CD14-positive monocyte (primary cell): Measurements from ENCODE around the gene POLR3GL. TPM values are rescaled to one million over a fixed set of nuclear protein-coding genes. Genes with fewer than 3 reads are reported as not detected.

Source experiments
- DNase-seq, 3 donors: peaks; one replicate each; pipeline ENCODE4 v3.0.0-alpha.2; 2011 to 2022
- H2AFZ ChIP-seq: 2 replicates; pipeline ENCODE4 v1.6.0; 2012; ENCODE audit warnings: mild to moderate bottlenecking, low read depth, low read length, inconsistent platforms; ENCODE audit not compliant: insufficient read depth, poor library complexity, severe bottlenecking
- H3K27ac ChIP-seq, 2 donors: 1 replicate in 1 of 2; 2 replicates in 1 of 2; pipeline ENCODE4 v1.5.1; 2012 to 2013; ENCODE audit warnings: low read length in 2 of 2, control low read depth in 1 of 2, inconsistent platforms in 1 of 2, low read depth in 1 of 2, mild to moderate bottlenecking in 1 of 2
- H3K27me3 ChIP-seq, 2 donors: one replicate each; pipeline versions ENCODE4 v1.6.0 to v1.6.1; 2011 to 2013; ENCODE audit warnings: low read length in 2 of 2; ENCODE audit not compliant: control insufficient read depth in 2 of 2, insufficient read depth in 2 of 2
- H3K36me3 ChIP-seq, 2 donors: replicated peaks in 1 of 2; 1 replicate in 1 of 2; 2 replicates in 1 of 2; pipeline versions ENCODE4 v1.5.1 to v1.6.1; 2012 to 2013; ENCODE audit warnings: low read length in 2 of 2, control low read depth in 1 of 2, inconsistent platforms in 1 of 2, mild to moderate bottlenecking in 1 of 2; ENCODE audit not compliant: insufficient read depth in 2 of 2, control insufficient read depth in 1 of 2
- H3K4me1 ChIP-seq, 2 donors: 1 replicate in 1 of 2; 2 replicates in 1 of 2; pipeline versions ENCODE4 v1.5.1 to v1.6.1; 2012 to 2013; ENCODE audit warnings: low read length in 2 of 2, control low read depth in 1 of 2, inconsistent platforms in 1 of 2, mild to moderate bottlenecking in 1 of 2, moderate library complexity in 1 of 2; ENCODE audit not compliant: insufficient read depth in 2 of 2, control insufficient read depth in 1 of 2
- H3K4me2 ChIP-seq: replicated peaks from 2 replicates; pipeline ENCODE3; 2012; ENCODE audit warnings: low read length, moderate library complexity, mild to moderate bottlenecking; ENCODE audit not compliant: poor library complexity, severe bottlenecking; ENCODE audit errors: extremely low read depth
- H3K4me3 ChIP-seq, 3 experiments: fragments of 200-600 bp in 1 of 3; sonication (generic) in 1 of 3; replicated peaks in 1 of 3; 1 replicate in 2 of 3; 2 replicates in 1 of 3; pipeline ENCODE4 v1.5.1; 2011 to 2013; ENCODE audit warnings: low read length in 3 of 3, mild to moderate bottlenecking in 3 of 3, control low read depth in 2 of 3, low read depth in 2 of 3, inconsistent platforms in 1 of 3, moderate library complexity in 1 of 3
- H3K79me2 ChIP-seq: 2 replicates; pipeline ENCODE4 v1.6.0; 2012; ENCODE audit warnings: mild to moderate bottlenecking, control low read depth, inconsistent platforms, low read length, moderate library complexity; ENCODE audit not compliant: insufficient read depth
- H3K9ac ChIP-seq: 2 replicates; pipeline ENCODE4 v1.6.0; 2017; ENCODE audit warnings: low read length, mild to moderate bottlenecking; ENCODE audit not compliant: insufficient read depth, poor library complexity, severe bottlenecking
- H3K9me3 ChIP-seq, 2 donors: replicated peaks in 1 of 2; 1 replicate in 1 of 2; 2 replicates in 1 of 2; pipeline versions ENCODE4 v1.5.1 to v1.6.1; 2012 to 2013; ENCODE audit warnings: low read length in 2 of 2, control low read depth in 1 of 2; ENCODE audit not compliant: control insufficient read depth in 1 of 2, insufficient read depth in 1 of 2
- H4K20me1 ChIP-seq: 2 replicates; pipeline ENCODE4 v1.6.0; 2012; ENCODE audit warnings: mild to moderate bottlenecking, low read length, control low read depth, moderate library complexity; ENCODE audit not compliant: insufficient read depth
- H3K27ac Mint-ChIP-seq, 7 donors: one replicate each; pipeline ENCODE4 v1.8.0; 2020; ENCODE audit warnings: mild to moderate bottlenecking in 7 of 7, mixed read lengths in 7 of 7, moderate library complexity in 6 of 7, inconsistent platforms in 2 of 7
- H3K27me3 Mint-ChIP-seq, 3 donors: one replicate each; pipeline ENCODE4 v1.8.0; 2021 to 2022; ENCODE audit warnings: low read depth in 3 of 3, mild to moderate bottlenecking in 3 of 3, mixed read lengths in 3 of 3, moderate library complexity in 3 of 3, inconsistent platforms in 1 of 3
- H3K36me3 Mint-ChIP-seq, 2 donors: one replicate each; pipeline ENCODE4 v1.8.0; 2020; ENCODE audit warnings: mixed read lengths in 2 of 2, inconsistent platforms in 1 of 2, mild to moderate bottlenecking in 1 of 2
- H3K4me1 Mint-ChIP-seq: one replicate; pipeline ENCODE4 v1.8.0; 2020; ENCODE audit warnings: mild to moderate bottlenecking, mixed read lengths
- H3K4me3 Mint-ChIP-seq, 2 donors: one replicate each; pipeline ENCODE4 v1.8.0; 2020; ENCODE audit warnings: mild to moderate bottlenecking in 2 of 2, mixed read lengths in 2 of 2, moderate library complexity in 1 of 2
- H3K9me3 Mint-ChIP-seq, 7 donors: one replicate each; pipeline ENCODE4 v1.8.0; 2020 to 2022; ENCODE audit warnings: mixed read lengths in 7 of 7, mild to moderate bottlenecking in 6 of 7, moderate library complexity in 6 of 7, inconsistent platforms in 2 of 7
- WGBS: methylation state at CpG from one replicate; pipeline ENCODE4 v1.1.5; 2013; ENCODE audit warnings: missing lambda C conversion rate; ENCODE audit not compliant: insufficient coverage; 5-methylcytosine and 5-hydroxymethylcytosine counted together
- intact Hi-C, 2 donors: fragments of 100-400 bp; cut with micrococcal nuclease; formaldehyde crosslinking; loops; one replicate each; pipeline versions ENCODE4 v1.15.0 to v1.15.1; 2023
- polyA plus RNA-seq, 3 donors: library from polyadenylated mRNA; depleted of rRNA in 1 of 3; unstranded in 2 of 3; stranded (reverse) in 1 of 3; fragments of 300-500 nt in 2 of 3; fragments of >200 nt in 1 of 3; fragmentation: Illumina TruSeq in 2 of 3; gene quantifications; 1 replicate in 2 of 3; 2 replicates in 1 of 3; pipeline ENCODE4 v1.2.3, GENCODE V29; 2012 to 2021
- TF ChIP-seq, protein P1 (sequence below): fragments of 200-600 bp; IDR thresholded peaks from one replicate; pipeline ENCODE4 v1.8.0; 2022; ENCODE audit warnings: antibody characterized with exemption, mild to moderate bottlenecking

The POLR3GL gene
- polyA plus RNA-seq, 3 donors, result 11.6 to 39.0 (median 36.2) TPM

DNA sequence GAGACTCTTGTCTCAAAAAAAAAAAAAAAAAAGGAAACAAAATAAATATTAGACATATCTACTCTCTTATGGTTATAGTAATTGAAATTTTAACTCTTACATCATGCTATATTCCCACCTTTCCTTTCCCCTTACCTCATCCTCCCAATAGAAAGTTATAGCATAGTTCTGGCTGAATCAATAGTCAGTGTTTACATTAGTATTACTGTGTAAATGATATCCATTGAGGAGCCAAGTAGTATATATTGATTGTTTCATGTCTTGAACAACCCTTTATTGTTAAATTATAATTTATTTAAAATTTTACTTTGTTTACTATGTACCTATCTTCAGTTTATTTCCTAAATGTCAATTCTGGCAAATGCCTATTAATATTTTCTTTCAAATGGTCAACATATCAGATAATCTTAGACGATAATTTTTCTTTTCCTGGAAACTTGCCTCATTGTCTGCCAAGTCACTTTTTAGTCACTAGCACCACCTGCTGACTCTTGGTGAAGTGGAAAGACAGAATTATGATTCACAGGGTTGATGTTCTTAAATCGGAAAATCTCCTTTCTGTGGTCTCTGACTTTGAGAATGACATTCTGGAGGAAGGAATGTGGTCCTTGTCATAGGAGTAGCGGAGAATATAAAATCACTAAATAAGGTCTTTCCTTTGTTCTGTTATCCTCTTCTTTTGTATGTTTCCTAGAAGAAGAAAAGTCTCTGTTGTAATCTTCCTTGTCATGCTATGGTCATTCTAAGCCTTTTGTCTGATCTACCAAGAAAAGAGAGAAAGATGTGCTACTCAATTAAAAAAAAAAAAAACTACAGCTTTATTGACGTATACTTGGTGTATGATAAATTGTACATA is 48.4 kb downstream of the POLR3GL start:
- Mint-ChIP-seq H3K36me3 (no peaks in the 10 kb centered on the region), H3K4me3 (no peak overlapping the region), H3K4me1 (peaks cover 10% of the 10 kb centered on the region), H3K9me3 (no peaks in the 10 kb centered on the region), H3K27me3 (peaks cover 9 to 16% (median 10%) of the 10 kb centered on the region in 3 donors), H3K27ac (no peak overlapping the region)
- H3K36me3 ChIP-seq, result no peaks in the 10 kb centered on the region
- H3K27ac ChIP-seq, result no peak overlapping the region
- H3K27me3 ChIP-seq, result peaks cover 0 to under 1% of the 10 kb centered on the region in 2 donors
- WGBS, result no CpG with 5 or more reads among the region's 4 CpGs
- TF ChIP-seq, protein P1, sequence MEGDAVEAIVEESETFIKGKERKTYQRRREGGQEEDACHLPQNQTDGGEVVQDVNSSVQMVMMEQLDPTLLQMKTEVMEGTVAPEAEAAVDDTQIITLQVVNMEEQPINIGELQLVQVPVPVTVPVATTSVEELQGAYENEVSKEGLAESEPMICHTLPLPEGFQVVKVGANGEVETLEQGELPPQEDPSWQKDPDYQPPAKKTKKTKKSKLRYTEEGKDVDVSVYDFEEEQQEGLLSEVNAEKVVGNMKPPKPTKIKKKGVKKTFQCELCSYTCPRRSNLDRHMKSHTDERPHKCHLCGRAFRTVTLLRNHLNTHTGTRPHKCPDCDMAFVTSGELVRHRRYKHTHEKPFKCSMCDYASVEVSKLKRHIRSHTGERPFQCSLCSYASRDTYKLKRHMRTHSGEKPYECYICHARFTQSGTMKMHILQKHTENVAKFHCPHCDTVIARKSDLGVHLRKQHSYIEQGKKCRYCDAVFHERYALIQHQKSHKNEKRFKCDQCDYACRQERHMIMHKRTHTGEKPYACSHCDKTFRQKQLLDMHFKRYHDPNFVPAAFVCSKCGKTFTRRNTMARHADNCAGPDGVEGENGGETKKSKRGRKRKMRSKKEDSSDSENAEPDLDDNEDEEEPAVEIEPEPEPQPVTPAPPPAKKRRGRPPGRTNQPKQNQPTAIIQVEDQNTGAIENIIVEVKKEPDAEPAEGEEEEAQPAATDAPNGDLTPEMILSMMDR, result peak; percentile 89
- no peak overlapping the region for H3K4me3 ChIP-seq
- no peak overlapping the region for H3K9ac ChIP-seq
- no peak overlapping the region for H2AFZ ChIP-seq
- DNase-seq, result peak; percentile 53 to 75 (median 71)
- intact Hi-C loops, result loop anchor here (1.0 to 10.0 kb wide), 4 partner anchors 36 to 167 kb away; no protein-coding TSS in a partner anchor
- H3K4me1 ChIP-seq, result peaks cover 0 to 5% of the 10 kb centered on the region in 2 donors
- no peak overlapping the region for H3K4me2 ChIP-seq
- H4K20me1 ChIP-seq, result no peaks in the 10 kb centered on the region
- no peaks in the 10 kb centered on the region for H3K9me3 ChIP-seq
- no peaks in the 10 kb centered on the region for H3K79me2 ChIP-seq

DNA sequence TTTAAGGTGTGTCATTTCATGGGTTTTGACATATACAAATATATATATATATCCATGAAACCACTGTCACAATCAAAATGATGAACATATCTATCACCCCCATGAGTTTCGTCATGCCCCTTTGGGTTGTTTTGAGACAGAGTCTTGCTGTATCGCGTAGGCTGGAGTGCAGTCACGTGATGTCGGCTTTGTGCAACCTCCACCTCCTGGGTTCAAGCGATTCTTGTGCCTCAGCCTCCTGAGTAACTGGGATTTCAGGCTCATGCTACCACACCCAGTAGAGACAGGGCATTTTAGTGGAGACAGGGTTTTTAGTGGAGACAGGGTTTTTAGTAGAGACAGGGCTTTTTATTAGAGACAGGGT is 49.1 kb downstream of the POLR3GL start:
- intact Hi-C loops, result loop anchor here (1.0 to 10.0 kb wide), 4 partner anchors 37 to 167 kb away; no protein-coding TSS in a partner anchor
- Histone ChIP-seq H3K9ac (no peak overlapping the region), H3K4me3 (no peak overlapping the region), H3K27ac (no peak overlapping the region), H3K4me2 (no peak overlapping the region), H3K79me2 (no peaks in the 10 kb centered on the region), H3K36me3 (no peaks in the 10 kb centered on the region), H3K4me1 (peaks cover 0 to 5% of the 10 kb centered on the region in 2 donors), H3K9me3 (peaks cover 0 to under 1% of the 10 kb centered on the region in 2 donors), H4K20me1 (no peaks in the 10 kb centered on the region), H2AFZ (no peak overlapping the region), H3K27me3 (peaks cover 2 to 7% of the 10 kb centered on the region in 2 donors)
- Mint-ChIP-seq H3K27me3 (peaks cover 15 to 21% (median 15%) of the 10 kb centered on the region in 3 donors), H3K4me1 (peaks cover 10% of the 10 kb centered on the region), H3K36me3 (no peaks in the 10 kb centered on the region), H3K4me3 (no peak overlapping the region), H3K9me3 (no peaks in the 10 kb centered on the region), H3K27ac (peak overlapping the region in 1 of 7 donors; percentile 39)
- TF ChIP-seq, protein P1, result no peak
- DNase-seq, result no peak
- 66% methylated on average over 5 of the region's 6 CpGs for WGBS
